ENCODE results near the gene GOLGA6L2.

GOLGA6L2 gene

GRCh38 chr15:23446215-23447106 is 582 bp downstream of the GOLGA6L2 start:
- ATAC-seq, result no peak
- TF ChIP-seq ARNTL (CRISPR knock-in tag; IDR thresholded peaks at IDR 0.05; ENCODE audit: borderline replicate concordance, low read depth) (no peak), RARB (CRISPR knock-in tag; IDR thresholded peaks at IDR 0.05) (no peak), ZNF565 (CRISPR knock-in tag; conservative IDR thresholded peaks at IDR 0.05; ENCODE audit: low read depth) (no peak)

- ATAC-seq, result no peak
- no peak for TF ChIP-seq CREB5 (CRISPR knock-in tag; IDR thresholded peaks at IDR 0.05; ENCODE audit: low read depth)
- TF ChIP-seq PPARA (CRISPR knock-in tag; IDR thresholded peaks at IDR 0.05; ENCODE audit: borderline replicate concordance), result no peak
- no peak for TF ChIP-seq TSHZ2 (CRISPR knock-in tag; IDR thresholded peaks at IDR 0.05)
- TF ChIP-seq ZFP30 (CRISPR knock-in tag; IDR thresholded peaks at IDR 0.05), result no peak
- TF ChIP-seq RARB (CRISPR knock-in tag; IDR thresholded peaks at IDR 0.05), result no peak
- no peak for TF ChIP-seq ZNF70 (CRISPR knock-in tag; IDR thresholded peaks at IDR 0.05)
- TF ChIP-seq GLIS3 (CRISPR knock-in tag; IDR thresholded peaks at IDR 0.05), result no peak
- TF ChIP-seq ZFP3 (CRISPR knock-in tag; IDR thresholded peaks at IDR 0.05), result no peak
- TF ChIP-seq CSRNP3 (CRISPR knock-in tag; IDR thresholded peaks at IDR 0.05), result no peak
- no peak for TF ChIP-seq ARNTL (CRISPR knock-in tag; IDR thresholded peaks at IDR 0.05; ENCODE audit: borderline replicate concordance, low read depth)
- TF ChIP-seq CSDC2 (CRISPR knock-in tag; IDR thresholded peaks at IDR 0.05), result no peak
Observed at GRCh38 chr15:23444269-23444668, 2.8 kb downstream of the GOLGA6L2 start.

DNA sequence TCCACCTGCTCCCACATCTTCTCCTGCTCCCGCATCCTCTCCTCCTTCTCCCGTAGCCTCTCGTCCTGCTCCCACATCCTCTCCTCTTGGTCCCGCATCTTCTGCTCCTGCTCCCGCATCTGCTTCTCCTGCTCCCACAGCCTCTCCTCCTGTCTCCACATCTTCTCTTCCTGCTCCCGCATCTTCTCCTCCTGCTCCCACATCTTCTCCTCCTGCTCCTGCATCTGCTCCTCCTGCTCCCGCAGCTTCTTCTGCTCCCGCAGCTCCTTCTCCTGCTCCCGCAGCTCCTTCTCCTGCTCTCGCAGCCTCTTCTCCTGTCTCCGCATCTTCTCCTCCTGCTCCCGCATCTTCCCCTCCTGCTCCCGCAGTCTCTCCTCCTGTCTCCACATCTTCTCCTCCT is 5.8 kb downstream of the GOLGA6L2 start:
- no peak for ATAC-seq
- TF ChIP-seq SNAI2 (CRISPR knock-in tag; IDR thresholded peaks at IDR 0.05) (no peak), TOX (CRISPR knock-in tag; IDR thresholded peaks at IDR 0.05; ENCODE audit: borderline replicate concordance) (no peak), ZFP30 (CRISPR knock-in tag; IDR thresholded peaks at IDR 0.05) (no peak), ZC3H10 (CRISPR knock-in tag; IDR thresholded peaks at IDR 0.05) (no peak), BACH2 (CRISPR knock-in tag; IDR thresholded peaks at IDR 0.05; ENCODE audit: borderline replicate concordance) (no peak)

DNA sequence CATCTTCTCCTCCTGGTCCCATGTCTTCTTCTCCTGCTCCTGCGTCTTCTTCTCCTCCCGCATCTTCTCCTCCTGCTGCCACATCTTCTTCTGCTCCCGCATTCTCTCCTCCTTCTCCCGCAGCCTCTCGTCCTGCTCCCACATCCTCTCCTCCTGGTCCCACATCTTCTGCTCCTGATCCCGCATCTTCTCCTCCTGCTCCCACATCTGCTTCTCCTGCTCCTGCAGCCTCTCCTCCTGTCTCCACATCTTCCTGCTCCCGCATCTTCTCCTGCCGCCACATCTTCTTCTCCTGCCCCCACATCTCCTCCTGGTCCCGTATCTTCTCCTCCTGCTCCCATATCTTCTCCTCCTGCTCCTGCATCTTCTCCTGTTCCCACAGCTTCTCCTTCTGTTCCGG is 6.4 kb downstream of the GOLGA6L2 start:
- TF ChIP-seq TSHZ2 (CRISPR knock-in tag; IDR thresholded peaks at IDR 0.05) (no peak), ZNF70 (CRISPR knock-in tag; IDR thresholded peaks at IDR 0.05) (no peak), TCF4 (CRISPR knock-in tag; IDR thresholded peaks at IDR 0.05; ENCODE audit: borderline replicate concordance) (no peak)
- no peak for ATAC-seq

GRCh38 chr15:23439513-23439912 is 7.5 kb downstream of the GOLGA6L2 start:
- ATAC-seq, result no peak
- TF ChIP-seq PPARA (CRISPR knock-in tag; IDR thresholded peaks at IDR 0.05; ENCODE audit: borderline replicate concordance), result no peak
- no peak for TF ChIP-seq ZNF70 (CRISPR knock-in tag; IDR thresholded peaks at IDR 0.05)
- no peak for TF ChIP-seq ZFP30 (CRISPR knock-in tag; IDR thresholded peaks at IDR 0.05)
- no peak for TF ChIP-seq PATZ1 (CRISPR knock-in tag; IDR thresholded peaks at IDR 0.05; ENCODE audit: borderline replicate concordance)
- TF ChIP-seq ZFP3 (CRISPR knock-in tag; IDR thresholded peaks at IDR 0.05), result no peak
- no peak for TF ChIP-seq TOX (CRISPR knock-in tag; IDR thresholded peaks at IDR 0.05; ENCODE audit: borderline replicate concordance)
- TF ChIP-seq ISL1 (CRISPR knock-in tag; IDR thresholded peaks at IDR 0.05), result no peak
- TF ChIP-seq ARNTL (CRISPR knock-in tag; IDR thresholded peaks at IDR 0.05; ENCODE audit: borderline replicate concordance, low read depth), result no peak
- TF ChIP-seq ESRRG (CRISPR knock-in tag; IDR thresholded peaks at IDR 0.05), result no peak
- TF ChIP-seq POU6F1 (CRISPR knock-in tag; IDR thresholded peaks at IDR 0.05; ENCODE audit: borderline replicate concordance, low read depth), result no peak
- no peak for TF ChIP-seq BACH2 (CRISPR knock-in tag; IDR thresholded peaks at IDR 0.05; ENCODE audit: borderline replicate concordance)
- no peak for TF ChIP-seq ZC3H10 (CRISPR knock-in tag; IDR thresholded peaks at IDR 0.05)
- no peak for TF ChIP-seq SNAI2 (CRISPR knock-in tag; IDR thresholded peaks at IDR 0.05)

Data from SK-N-SH treated with all-trans-retinoic acid at 6 μM for 48 hours (cell line).